HEK293 (cell line): Measurements from ENCODE around the gene PLEKHB2.

Experiments used
- FEZF1 ChIP-seq: fragments of 450-650 bp; formaldehyde crosslinking; IDR thresholded peaks from 2 replicates; pipeline ENCODE4 v1.5.1; 2016; ENCODE audit warnings: missing biosample characterization, missing genetic modification characterization
- IKZF3 ChIP-seq: fragments of 450-650 bp; IDR thresholded peaks from 2 replicates; pipeline ENCODE4 v1.5.0; 2018; ENCODE audit warnings: missing biosample characterization, mild to moderate bottlenecking, missing genetic modification characterization, moderate library complexity
- KLF10 ChIP-seq: fragments of 450-650 bp; IDR thresholded peaks from 2 replicates; pipeline ENCODE4 v1.5.1; 2018; ENCODE audit warnings: missing biosample characterization, mild to moderate bottlenecking, missing genetic modification characterization
- MYNN ChIP-seq: fragments of 450-650 bp; formaldehyde crosslinking; IDR thresholded peaks from 2 replicates; pipeline ENCODE4 v1.5.1; 2016; ENCODE audit warnings: missing biosample characterization, missing genetic modification characterization, borderline replicate concordance
- ZBTB17 ChIP-seq: fragments of 450-650 bp; formaldehyde crosslinking; IDR thresholded peaks from 2 replicates; pipeline ENCODE4 v1.5.1; 2016; ENCODE audit warnings: missing biosample characterization, missing genetic modification characterization
- ZBTB7A ChIP-seq: fragments of 450-650 bp; formaldehyde crosslinking; IDR thresholded peaks from 2 replicates; pipeline ENCODE4 v1.5.1; 2016; ENCODE audit warnings: low read depth, missing biosample characterization, missing genetic modification characterization
- ZFP3 ChIP-seq: fragments of 450-650 bp; formaldehyde crosslinking; IDR thresholded peaks from 2 replicates; pipeline ENCODE4 v1.5.1; 2016; ENCODE audit warnings: low read depth, missing biosample characterization, missing genetic modification characterization
- ZFP69B ChIP-seq: fragments of 450-650 bp; formaldehyde crosslinking; IDR thresholded peaks from 2 replicates; pipeline ENCODE4 v1.5.1; 2016; ENCODE audit warnings: missing biosample characterization, missing genetic modification characterization
- ZNF10 ChIP-seq: fragments of 450-650 bp; formaldehyde crosslinking; IDR thresholded peaks from 2 replicates; pipeline ENCODE4 v1.5.1; 2017; ENCODE audit warnings: missing biosample characterization, missing genetic modification characterization
- ZNF133 ChIP-seq: fragments of 450-650 bp; formaldehyde crosslinking; IDR thresholded peaks from 2 replicates; pipeline ENCODE4 v1.5.1; 2016; ENCODE audit warnings: missing biosample characterization, missing genetic modification characterization
- ZNF138 ChIP-seq: fragments of 450-650 bp; formaldehyde crosslinking; IDR thresholded peaks from 2 replicates; pipeline ENCODE4 v1.5.1; 2016; ENCODE audit warnings: missing biosample characterization, missing genetic modification characterization, borderline replicate concordance
- ZNF16 ChIP-seq: fragments of 450-650 bp; formaldehyde crosslinking; IDR thresholded peaks from 2 replicates; pipeline ENCODE4 v1.5.1; 2016; ENCODE audit warnings: low read depth, missing biosample characterization, missing genetic modification characterization
- ZNF174 ChIP-seq: fragments of 450-650 bp; formaldehyde crosslinking; IDR thresholded peaks from 2 replicates; pipeline ENCODE4 v1.5.0; 2017; ENCODE audit warnings: missing biosample characterization, mild to moderate bottlenecking, missing genetic modification characterization
- ZNF175 ChIP-seq: fragments of 450-650 bp; formaldehyde crosslinking; IDR thresholded peaks from 2 replicates; pipeline ENCODE4 v1.5.1; 2016; ENCODE audit warnings: missing biosample characterization, missing genetic modification characterization
- ZNF248 ChIP-seq: fragments of 450-650 bp; formaldehyde crosslinking; IDR thresholded peaks from 2 replicates; pipeline ENCODE4 v1.5.1; 2017; ENCODE audit warnings: missing biosample characterization, missing genetic modification characterization
- ZNF266 ChIP-seq: fragments of 450-650 bp; formaldehyde crosslinking; IDR thresholded peaks from 2 replicates; pipeline ENCODE4 v1.5.1; 2016; ENCODE audit warnings: missing biosample characterization, missing genetic modification characterization, low read depth
- ZNF324 ChIP-seq: fragments of 450-650 bp; formaldehyde crosslinking; IDR thresholded peaks from 2 replicates; pipeline ENCODE4 v1.5.1; 2016; ENCODE audit warnings: missing biosample characterization, missing genetic modification characterization
- ZNF350 ChIP-seq: fragments of 450-650 bp; formaldehyde crosslinking; IDR thresholded peaks from 2 replicates; pipeline ENCODE4 v1.5.0; 2017; ENCODE audit warnings: missing biosample characterization, mild to moderate bottlenecking, missing genetic modification characterization
- ZNF426 ChIP-seq: fragments of 450-650 bp; formaldehyde crosslinking; IDR thresholded peaks from 2 replicates; pipeline ENCODE4 v1.5.1; 2017; ENCODE audit warnings: missing biosample characterization, missing genetic modification characterization, mild to moderate bottlenecking, inconsistent platforms, moderate library complexity
- ZNF48 ChIP-seq: fragments of 450-650 bp; formaldehyde crosslinking; IDR thresholded peaks from 2 replicates; pipeline ENCODE4 v1.5.1; 2016; ENCODE audit warnings: missing biosample characterization, missing genetic modification characterization
- ZNF561 ChIP-seq: fragments of 450-650 bp; IDR thresholded peaks from 2 replicates; pipeline ENCODE4 v1.5.1; 2018; ENCODE audit warnings: missing biosample characterization, missing genetic modification characterization, borderline replicate concordance
- ZNF621 ChIP-seq: fragments of 450-650 bp; formaldehyde crosslinking; IDR thresholded peaks from 2 replicates; pipeline ENCODE4 v1.5.1; 2017; ENCODE audit warnings: missing biosample characterization, missing genetic modification characterization
- ZNF623 ChIP-seq: fragments of 450-650 bp; formaldehyde crosslinking; IDR thresholded peaks from 2 replicates; pipeline ENCODE4 v1.5.1; 2016; ENCODE audit warnings: missing biosample characterization, missing genetic modification characterization
- ZNF626 ChIP-seq: fragments of 450-650 bp; sonication (Bioruptor Pico); formaldehyde crosslinking; IDR thresholded peaks from 2 replicates; pipeline ENCODE4 v1.5.1; 2018; ENCODE audit warnings: missing biosample characterization, missing genetic modification characterization, inconsistent platforms
- ZNF76 ChIP-seq: fragments of 450-650 bp; formaldehyde crosslinking; IDR thresholded peaks from 2 replicates; pipeline ENCODE4; 2016; ENCODE audit warnings: low read depth, missing biosample characterization, missing genetic modification characterization, borderline replicate concordance
- ZNF776 ChIP-seq: fragments of 450-650 bp; formaldehyde crosslinking; IDR thresholded peaks from 2 replicates; pipeline ENCODE4 v1.5.0; 2017; ENCODE audit warnings: missing biosample characterization, missing genetic modification characterization, borderline replicate concordance
- ZNF785 ChIP-seq: fragments of 450-650 bp; formaldehyde crosslinking; IDR thresholded peaks from 2 replicates; pipeline ENCODE4 v1.5.1; 2016; ENCODE audit warnings: missing biosample characterization, missing genetic modification characterization
- TF ChIP-seq, protein P1 (sequence below): fragments of 450-650 bp; formaldehyde crosslinking; IDR thresholded peaks from 2 replicates; pipeline ENCODE4 v1.5.1; 2016; ENCODE audit warnings: missing biosample characterization, missing genetic modification characterization, borderline replicate concordance
- TF ChIP-seq, protein P2 (sequence below): fragments of 450-650 bp; formaldehyde crosslinking; IDR thresholded peaks from 2 replicates; pipeline ENCODE4 v1.5.1; 2016; ENCODE audit warnings: missing biosample characterization, missing genetic modification characterization
- TF ChIP-seq, protein P3 (sequence below): fragments of 450-650 bp; formaldehyde crosslinking; IDR thresholded peaks from 2 replicates; pipeline ENCODE4 v1.5.1; 2017; ENCODE audit warnings: missing biosample characterization, missing genetic modification characterization
- TF ChIP-seq, protein P4 (sequence below): fragments of 450-650 bp; formaldehyde crosslinking; IDR thresholded peaks from 2 replicates; pipeline ENCODE4 v1.5.1; 2016; ENCODE audit warnings: missing biosample characterization, missing genetic modification characterization

Gene PLEKHB2

DNA sequence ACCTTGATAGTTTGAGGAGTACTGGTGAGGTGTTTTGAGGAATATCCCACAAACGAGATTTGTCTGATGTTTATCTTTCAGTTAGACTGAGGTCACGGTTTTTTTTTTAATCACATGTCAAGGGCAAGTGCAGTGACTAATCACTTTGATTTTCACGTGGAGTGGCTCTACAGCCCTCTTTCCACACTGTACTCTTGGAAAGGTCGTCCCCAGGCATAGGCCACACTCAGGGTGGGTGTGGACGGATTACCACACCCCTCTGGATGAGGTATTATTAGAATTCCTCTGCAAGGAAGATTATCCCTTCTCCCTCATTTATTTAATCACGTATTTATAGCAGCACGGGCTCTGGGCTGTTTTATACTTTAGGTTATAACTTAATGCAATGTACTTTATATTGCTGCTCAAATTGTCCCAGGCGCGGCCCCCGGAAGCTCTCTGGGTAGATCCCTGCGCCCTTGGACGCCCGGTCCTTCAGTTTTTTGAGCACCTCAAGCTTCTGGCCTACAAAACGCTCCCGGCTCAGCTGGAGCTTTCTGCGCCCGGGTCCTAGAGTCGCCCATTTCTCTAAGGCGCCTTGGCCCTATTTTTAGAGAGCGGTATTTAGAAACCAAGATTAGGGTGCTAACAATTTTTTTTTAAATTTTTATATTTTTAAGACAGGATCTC is 515 bp upstream of the PLEKHB2 start (continued):
- TF ChIP-seq ZNF48 (tag by site-specific recombination) = no peak
- TF ChIP-seq ZNF621 (tag by site-specific recombination) = no peak
- TF ChIP-seq IKZF3 (tag by site-specific recombination) = no peak
- TF ChIP-seq, protein P1, sequence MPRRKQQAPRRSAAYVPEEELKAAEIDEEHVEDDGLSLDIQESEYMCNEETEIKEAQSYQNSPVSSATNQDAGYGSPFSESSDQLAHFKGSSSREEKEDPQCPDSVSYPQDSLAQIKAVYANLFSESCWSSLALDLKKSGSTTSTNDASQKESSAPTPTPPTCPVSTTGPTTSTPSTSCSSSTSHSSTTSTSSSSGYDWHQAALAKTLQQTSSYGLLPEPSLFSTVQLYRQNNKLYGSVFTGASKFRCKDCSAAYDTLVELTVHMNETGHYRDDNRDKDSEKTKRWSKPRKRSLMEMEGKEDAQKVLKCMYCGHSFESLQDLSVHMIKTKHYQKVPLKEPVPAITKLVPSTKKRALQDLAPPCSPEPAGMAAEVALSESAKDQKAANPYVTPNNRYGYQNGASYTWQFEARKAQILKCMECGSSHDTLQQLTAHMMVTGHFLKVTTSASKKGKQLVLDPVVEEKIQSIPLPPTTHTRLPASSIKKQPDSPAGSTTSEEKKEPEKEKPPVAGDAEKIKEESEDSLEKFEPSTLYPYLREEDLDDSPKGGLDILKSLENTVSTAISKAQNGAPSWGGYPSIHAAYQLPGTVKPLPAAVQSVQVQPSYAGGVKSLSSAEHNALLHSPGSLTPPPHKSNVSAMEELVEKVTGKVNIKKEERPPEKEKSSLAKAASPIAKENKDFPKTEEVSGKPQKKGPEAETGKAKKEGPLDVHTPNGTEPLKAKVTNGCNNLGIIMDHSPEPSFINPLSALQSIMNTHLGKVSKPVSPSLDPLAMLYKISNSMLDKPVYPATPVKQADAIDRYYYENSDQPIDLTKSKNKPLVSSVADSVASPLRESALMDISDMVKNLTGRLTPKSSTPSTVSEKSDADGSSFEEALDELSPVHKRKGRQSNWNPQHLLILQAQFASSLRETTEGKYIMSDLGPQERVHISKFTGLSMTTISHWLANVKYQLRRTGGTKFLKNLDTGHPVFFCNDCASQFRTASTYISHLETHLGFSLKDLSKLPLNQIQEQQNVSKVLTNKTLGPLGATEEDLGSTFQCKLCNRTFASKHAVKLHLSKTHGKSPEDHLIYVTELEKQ (tag by site-specific recombination) = no peak
- no peak for TF ChIP-seq ZFP69B (tag by site-specific recombination)
- no peak for TF ChIP-seq ZNF175 (tag by site-specific recombination)
- TF ChIP-seq, protein P2, sequence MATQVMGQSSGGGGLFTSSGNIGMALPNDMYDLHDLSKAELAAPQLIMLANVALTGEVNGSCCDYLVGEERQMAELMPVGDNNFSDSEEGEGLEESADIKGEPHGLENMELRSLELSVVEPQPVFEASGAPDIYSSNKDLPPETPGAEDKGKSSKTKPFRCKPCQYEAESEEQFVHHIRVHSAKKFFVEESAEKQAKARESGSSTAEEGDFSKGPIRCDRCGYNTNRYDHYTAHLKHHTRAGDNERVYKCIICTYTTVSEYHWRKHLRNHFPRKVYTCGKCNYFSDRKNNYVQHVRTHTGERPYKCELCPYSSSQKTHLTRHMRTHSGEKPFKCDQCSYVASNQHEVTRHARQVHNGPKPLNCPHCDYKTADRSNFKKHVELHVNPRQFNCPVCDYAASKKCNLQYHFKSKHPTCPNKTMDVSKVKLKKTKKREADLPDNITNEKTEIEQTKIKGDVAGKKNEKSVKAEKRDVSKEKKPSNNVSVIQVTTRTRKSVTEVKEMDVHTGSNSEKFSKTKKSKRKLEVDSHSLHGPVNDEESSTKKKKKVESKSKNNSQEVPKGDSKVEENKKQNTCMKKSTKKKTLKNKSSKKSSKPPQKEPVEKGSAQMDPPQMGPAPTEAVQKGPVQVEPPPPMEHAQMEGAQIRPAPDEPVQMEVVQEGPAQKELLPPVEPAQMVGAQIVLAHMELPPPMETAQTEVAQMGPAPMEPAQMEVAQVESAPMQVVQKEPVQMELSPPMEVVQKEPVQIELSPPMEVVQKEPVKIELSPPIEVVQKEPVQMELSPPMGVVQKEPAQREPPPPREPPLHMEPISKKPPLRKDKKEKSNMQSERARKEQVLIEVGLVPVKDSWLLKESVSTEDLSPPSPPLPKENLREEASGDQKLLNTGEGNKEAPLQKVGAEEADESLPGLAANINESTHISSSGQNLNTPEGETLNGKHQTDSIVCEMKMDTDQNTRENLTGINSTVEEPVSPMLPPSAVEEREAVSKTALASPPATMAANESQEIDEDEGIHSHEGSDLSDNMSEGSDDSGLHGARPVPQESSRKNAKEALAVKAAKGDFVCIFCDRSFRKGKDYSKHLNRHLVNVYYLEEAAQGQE (tag by site-specific recombination) = no peak
- no peak for TF ChIP-seq ZBTB7A (tag by site-specific recombination)
- TF ChIP-seq ZBTB17 (tag by site-specific recombination) = 0 out of 2 replicates have a peak, but pooled peaks have one; percentile 16
- no peak for TF ChIP-seq ZNF776 (tag by site-specific recombination)
- no peak for TF ChIP-seq ZNF426 (tag by site-specific recombination)
- no peak for TF ChIP-seq ZNF76 (tag by site-specific recombination)
- TF ChIP-seq ZNF138 (tag by site-specific recombination) = no peak
- no peak for TF ChIP-seq ZNF16 (tag by site-specific recombination)
- no peak for TF ChIP-seq ZNF133 (tag by site-specific recombination)
- TF ChIP-seq, protein P3, sequence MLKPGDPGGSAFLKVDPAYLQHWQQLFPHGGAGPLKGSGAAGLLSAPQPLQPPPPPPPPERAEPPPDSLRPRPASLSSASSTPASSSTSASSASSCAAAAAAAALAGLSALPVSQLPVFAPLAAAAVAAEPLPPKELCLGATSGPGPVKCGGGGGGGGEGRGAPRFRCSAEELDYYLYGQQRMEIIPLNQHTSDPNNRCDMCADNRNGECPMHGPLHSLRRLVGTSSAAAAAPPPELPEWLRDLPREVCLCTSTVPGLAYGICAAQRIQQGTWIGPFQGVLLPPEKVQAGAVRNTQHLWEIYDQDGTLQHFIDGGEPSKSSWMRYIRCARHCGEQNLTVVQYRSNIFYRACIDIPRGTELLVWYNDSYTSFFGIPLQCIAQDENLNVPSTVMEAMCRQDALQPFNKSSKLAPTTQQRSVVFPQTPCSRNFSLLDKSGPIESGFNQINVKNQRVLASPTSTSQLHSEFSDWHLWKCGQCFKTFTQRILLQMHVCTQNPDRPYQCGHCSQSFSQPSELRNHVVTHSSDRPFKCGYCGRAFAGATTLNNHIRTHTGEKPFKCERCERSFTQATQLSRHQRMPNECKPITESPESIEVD (tag by site-specific recombination) = no peak; the same call in 1 of the 2 replicates
- TF ChIP-seq ZFP3 (tag by site-specific recombination) = no peak
- no peak for TF ChIP-seq FEZF1 (tag by site-specific recombination)
- TF ChIP-seq ZNF324 (tag by site-specific recombination) = no peak
- TF ChIP-seq ZNF561 (tag by site-specific recombination) = no peak
- TF ChIP-seq ZNF626 = no peak
- peak; percentile 59; the same call in 1 of the 2 replicates for TF ChIP-seq KLF10 (tag by site-specific recombination)
- TF ChIP-seq ZNF623 (tag by site-specific recombination) = no peak
- TF ChIP-seq ZNF266 (tag by site-specific recombination) = no peak
- TF ChIP-seq ZNF248 (tag by site-specific recombination) = no peak
- no peak for TF ChIP-seq MYNN (tag by site-specific recombination)
- no peak for TF ChIP-seq ZNF785
- TF ChIP-seq, protein P4, sequence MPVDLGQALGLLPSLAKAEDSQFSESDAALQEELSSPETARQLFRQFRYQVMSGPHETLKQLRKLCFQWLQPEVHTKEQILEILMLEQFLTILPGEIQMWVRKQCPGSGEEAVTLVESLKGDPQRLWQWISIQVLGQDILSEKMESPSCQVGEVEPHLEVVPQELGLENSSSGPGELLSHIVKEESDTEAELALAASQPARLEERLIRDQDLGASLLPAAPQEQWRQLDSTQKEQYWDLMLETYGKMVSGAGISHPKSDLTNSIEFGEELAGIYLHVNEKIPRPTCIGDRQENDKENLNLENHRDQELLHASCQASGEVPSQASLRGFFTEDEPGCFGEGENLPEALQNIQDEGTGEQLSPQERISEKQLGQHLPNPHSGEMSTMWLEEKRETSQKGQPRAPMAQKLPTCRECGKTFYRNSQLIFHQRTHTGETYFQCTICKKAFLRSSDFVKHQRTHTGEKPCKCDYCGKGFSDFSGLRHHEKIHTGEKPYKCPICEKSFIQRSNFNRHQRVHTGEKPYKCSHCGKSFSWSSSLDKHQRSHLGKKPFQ = no peak
- no peak for TF ChIP-seq ZNF10 (tag by site-specific recombination)
- TF ChIP-seq ZNF174 (tag by site-specific recombination) = no peak
- no peak for TF ChIP-seq ZNF350
